Gastroesophageal sphincter (tissue), 4 donors: ENCODE data around the gene INPP5D. TPM values are rescaled to one million over a fixed set of nuclear protein-coding genes. Genes with fewer than 3 reads are reported as not detected.
A peak's percentile ranks its signal among the peaks of the same experiment; 100 is the strongest.

ENCODE experiments used
- ATAC-seq: fragments of 150-250 bp; one replicate; pipeline ENCODE4 v1.9.1; 2016; ENCODE audit warnings: mild to moderate bottlenecking, moderate library complexity
- H3K27ac ChIP-seq, 4 donors: fragments of 200-600 bp; sonication (generic) in 3 of 4; 1 replicate in 3 of 4; 2 replicates in 1 of 4; pipeline ENCODE4 v1.5.1; 2016 to 2019
- H3K27me3 ChIP-seq: fragments of 200-600 bp; sonication (generic); one replicate; pipeline ENCODE4 v1.5.1; 2019
- H3K36me3 ChIP-seq, 2 donors: fragments of 200-600 bp; sonication (generic); one replicate each; pipeline ENCODE4 v1.5.1; 2019; ENCODE audit warnings: control low read depth in 1 of 2
- H3K4me1 ChIP-seq, 3 donors: fragments of 200-600 bp; sonication (generic); 1 replicate in 2 of 3; 2 replicates in 1 of 3; pipeline ENCODE4 v1.5.1; 2016 to 2019; ENCODE audit warnings: control low read depth in 2 of 3
- H3K4me3 ChIP-seq, 2 donors: fragments of 200-600 bp; sonication (generic); one replicate each; pipeline ENCODE4 v1.5.1; 2019; ENCODE audit warnings: mild to moderate bottlenecking in 1 of 2, moderate library complexity in 1 of 2
- H3K9me3 ChIP-seq, 3 donors: fragments of 200-600 bp; sonication (generic); one replicate each; pipeline ENCODE4 v1.5.1; 2017 to 2019; ENCODE audit warnings: control low read depth in 2 of 3
- CTCF ChIP-seq, 4 experiments: fragments of 200-600 bp in 2 of 4; fragments of 450-650 bp in 2 of 4; sonication (generic) in 1 of 4; IDR thresholded peaks; one replicate each; pipeline ENCODE4 v1.5.1; 2017 to 2019; ENCODE audit warnings: antibody characterized with exemption in 4 of 4, mild to moderate bottlenecking in 2 of 4, moderate library complexity in 2 of 4
- EP300 ChIP-seq: sonication (generic); formaldehyde crosslinking; IDR thresholded peaks from one replicate; pipeline ENCODE4 v1.6.1; 2017; ENCODE audit warnings: antibody characterized with exemption, mild to moderate bottlenecking
- POLR2A ChIP-seq, 2 donors: fragments of 450-650 bp; IDR thresholded peaks; one replicate each; pipeline ENCODE4 v1.6.1; 2017; ENCODE audit warnings: antibody characterized with exemption in 2 of 2, mild to moderate bottlenecking in 2 of 2, moderate library complexity in 1 of 2
- POLR2AphosphoS5 ChIP-seq: sonication (generic); formaldehyde crosslinking; IDR thresholded peaks from one replicate; pipeline ENCODE4 v1.6.1; 2017; ENCODE audit warnings: antibody characterized with exemption
- WGBS, 2 donors: methylation state at CpG; one replicate each; pipeline ENCODE4 v1.1.5; 2018; ENCODE audit warnings: low coverage in 1 of 2; 5-methylcytosine and 5-hydroxymethylcytosine counted together
- total RNA-seq, 4 donors: library from RNA; depleted of rRNA; stranded (reverse); fragments of >200 nt; gene quantifications; one replicate each; pipeline ENCODE4 v1.1.0, GENCODE V29; 2016

INPP5D gene
- total RNA-seq, 4 donors from 2014 or later: 6.5 to 12.4 (median 9.3) TPM

GRCh38 chr2:233075966-233076339, 15.8 kb downstream of the INPP5D start:
- peak; percentile 19 for ATAC-seq
- 10 to 25% methylated on average over 2 of the region's 2 CpGs for WGBS, 2 donors
- TF ChIP-seq CTCF (IDR thresholded peaks at IDR 0.05) (no peak), EP300 (no peak), POLR2AphosphoS5 (no peak), POLR2A (IDR thresholded peaks at IDR 0.05) (no peak)
- Histone ChIP-seq H3K4me1 (peaks cover 0 to 11% (median 0%) of the 10 kb centered on the region in 3 donors), H3K9me3 (peaks cover 0 to 21% (median 3%) of the 10 kb centered on the region in 3 donors), H3K27ac (no peak overlapping the region), H3K36me3 (no peaks in the 10 kb centered on the region), H3K27me3 (peaks cover 10% of the 10 kb centered on the region), H3K4me3 (no peak overlapping the region)

GRCh38 chr2:233076749-233077148, 16.6 kb downstream of the INPP5D start:
- H3K4me3 ChIP-seq: no peak overlapping the region
- ATAC-seq: no peak
- H3K27me3 ChIP-seq: peaks cover 10% of the 10 kb centered on the region
- 67 to 77% methylated on average over 3 of the region's 3 CpGs for WGBS, 2 donors
- no peak overlapping the region for H3K27ac ChIP-seq
- H3K4me1 ChIP-seq: peaks cover 0 to 11% (median 0%) of the 10 kb centered on the region in 3 donors
- H3K36me3 ChIP-seq: no peaks in the 10 kb centered on the region
- H3K9me3 ChIP-seq: peaks cover 0 to 13% (median under 1%) of the 10 kb centered on the region in 3 donors
- TF ChIP-seq POLR2AphosphoS5 (no peak), POLR2A (IDR thresholded peaks at IDR 0.05) (no peak), EP300 (no peak), CTCF (IDR thresholded peaks at IDR 0.05) (no peak)

- Histone ChIP-seq H3K4me3 (no peak overlapping the region), H3K9me3 (no peaks in the 10 kb centered on the region), H3K27ac (no peak overlapping the region), H3K4me1 (peaks cover 0 to 20% (median 3%) of the 10 kb centered on the region in 3 donors), H3K27me3 (no peaks in the 10 kb centered on the region), H3K36me3 (no peaks in the 10 kb centered on the region)
- 31 to 49% methylated on average over 3 to 10 of the region's 10 CpGs for WGBS, 2 donors
- TF ChIP-seq EP300 (no peak), POLR2AphosphoS5 (no peak), POLR2A (IDR thresholded peaks at IDR 0.05) (no peak), CTCF (IDR thresholded peaks at IDR 0.05) (no peak)
- ATAC-seq: no peak
Observed at GRCh38 chr2:233079473-233079877, 19.3 kb downstream of the INPP5D start.

- 53 to 69% methylated on average over 10 to 11 of the region's 20 CpGs for WGBS, 2 donors
- no peaks in the 10 kb centered on the region for H3K36me3 ChIP-seq
- TF ChIP-seq POLR2A (IDR thresholded peaks at IDR 0.05) (no peak), EP300 (no peak), POLR2AphosphoS5 (no peak), CTCF (IDR thresholded peaks at IDR 0.05) (no peak)
- no peak overlapping the region for H3K27ac ChIP-seq
- H3K27me3 ChIP-seq: no peaks in the 10 kb centered on the region
- no peaks in the 10 kb centered on the region for H3K9me3 ChIP-seq
- ATAC-seq: no peak
- H3K4me3 ChIP-seq: no peak overlapping the region
- peaks cover 0 to 15% (median 3%) of the 10 kb centered on the region in 3 donors for H3K4me1 ChIP-seq
Observed at GRCh38 chr2:233079953-233080835, 20.1 kb downstream of the INPP5D start.

GRCh38 chr2:233080836-233081229, 20.7 kb downstream of the INPP5D start:
- H3K9me3 ChIP-seq: no peaks in the 10 kb centered on the region
- no peak overlapping the region for H3K27ac ChIP-seq
- TF ChIP-seq CTCF (IDR thresholded peaks at IDR 0.05): no peak
- TF ChIP-seq EP300: no peak
- TF ChIP-seq POLR2AphosphoS5: no peak
- no peak for TF ChIP-seq POLR2A (IDR thresholded peaks at IDR 0.05)
- ATAC-seq: no peak
- no peaks in the 10 kb centered on the region for H3K36me3 ChIP-seq
- peaks cover 0 to 13% (median 3%) of the 10 kb centered on the region in 3 donors for H3K4me1 ChIP-seq
- WGBS, 2 donors: 86% methylated on average over 5 of the region's 11 CpGs; no CpG with 5 or more reads in 1 of the 2 donors
- H3K4me3 ChIP-seq: no peak overlapping the region
- H3K27me3 ChIP-seq: no peaks in the 10 kb centered on the region
